HG03135 (cell line): Measurements from ENCODE around the gene TRIM25.
"Not testable (repeated sequence)": the region's sequence is repeated elsewhere in the genome, so short reads cannot be mapped to it uniquely, and the experiment has no call there.

Experiments used
- ATAC-seq: cut with Tn5 transposase; IDR thresholded peaks from one replicate; pipeline ENCODE4 v1.9.1; 2021; ENCODE audit warnings: mild to moderate bottlenecking, moderate library complexity; ENCODE audit not compliant: unreplicated experiment

Gene TRIM25

DNA sequence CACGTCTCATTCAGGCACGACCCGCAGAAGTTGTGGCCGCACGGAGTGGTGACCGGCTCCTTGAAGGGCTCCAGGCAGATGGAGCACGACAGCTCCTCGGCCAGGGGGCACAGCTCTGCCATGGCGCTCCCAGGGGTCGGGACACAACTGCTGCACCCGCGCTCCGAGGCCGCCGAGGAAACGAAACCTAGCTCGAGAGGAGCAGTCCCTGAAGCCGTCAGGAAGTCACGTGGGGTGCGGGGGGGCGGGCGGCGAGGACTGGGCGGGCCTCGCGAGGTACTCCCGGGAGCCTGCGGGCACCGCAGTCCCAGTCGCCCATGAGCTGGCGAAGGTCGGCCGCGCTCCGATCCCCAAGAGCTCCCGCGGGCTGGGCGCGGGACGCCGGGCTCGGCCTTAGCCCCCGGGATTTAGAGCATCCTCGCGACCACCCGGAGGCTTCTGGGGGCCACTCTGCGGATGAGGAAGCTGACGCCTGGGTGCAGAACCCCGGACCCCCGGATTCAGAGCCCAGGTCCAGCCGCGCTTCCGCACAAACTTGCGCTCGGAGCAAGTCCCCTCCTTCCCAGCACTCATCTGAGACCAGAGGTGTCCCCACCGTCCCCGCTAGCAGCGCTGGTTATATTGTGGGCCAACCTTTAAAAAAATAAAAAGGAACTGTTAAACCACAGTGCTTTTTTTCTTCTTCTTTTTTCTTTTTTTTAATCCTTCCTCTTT, at the start of gene TRIM25:
Gene TRIM25 (minus strand): TSS at position 183 of the 714 bp plus-strand sequence. CDS start 61 bp downstream, at position 122.
- ATAC-seq = peak; percentile 80

GRCh38 chr17:56960596-56961538, 47.0 kb upstream of the TRIM25 start, which contains the start of gene COIL:
Gene COIL, minus strand, starts transcription at chr17:56961050. Its CDS starts 31 bp downstream, at chr17:56961019.
- peak; percentile 95 for ATAC-seq

- ATAC-seq = no peak
Observed at GRCh38 chr17:56956992-56957391, 43.1 kb upstream of the TRIM25 start.

GRCh38 chr17:56949595-56949994, 35.7 kb upstream of the TRIM25 start:
- ATAC-seq = no peak

- ATAC-seq = no peak
Observed at GRCh38 chr17:56948491-56948890, 34.6 kb upstream of the TRIM25 start.

DNA sequence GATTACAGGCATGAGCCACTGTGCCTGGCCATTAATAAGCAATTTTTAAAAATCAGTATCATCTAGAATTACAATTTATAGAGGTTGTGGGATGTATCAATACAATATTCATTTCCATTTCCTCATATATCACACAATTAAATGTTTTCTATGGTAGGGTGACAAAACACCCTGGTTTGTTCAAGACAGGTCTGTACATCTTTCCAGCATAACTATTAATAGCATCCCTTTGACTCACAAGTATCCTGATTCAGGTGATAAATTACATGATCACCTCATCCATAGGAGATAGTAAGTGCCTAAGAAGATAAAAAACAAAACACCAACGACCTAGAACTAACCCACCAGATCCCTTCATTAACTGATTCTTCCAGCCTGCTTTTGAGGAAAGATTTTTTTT, 33.9 kb upstream of the TRIM25 start:
- no peak for ATAC-seq

GRCh38 chr17:56945938-56946505, 32.2 kb upstream of the TRIM25 start:
- ATAC-seq = no peak

- no peak for ATAC-seq
Observed at GRCh38 chr17:56943505-56944125, 29.8 kb upstream of the TRIM25 start.

DNA sequence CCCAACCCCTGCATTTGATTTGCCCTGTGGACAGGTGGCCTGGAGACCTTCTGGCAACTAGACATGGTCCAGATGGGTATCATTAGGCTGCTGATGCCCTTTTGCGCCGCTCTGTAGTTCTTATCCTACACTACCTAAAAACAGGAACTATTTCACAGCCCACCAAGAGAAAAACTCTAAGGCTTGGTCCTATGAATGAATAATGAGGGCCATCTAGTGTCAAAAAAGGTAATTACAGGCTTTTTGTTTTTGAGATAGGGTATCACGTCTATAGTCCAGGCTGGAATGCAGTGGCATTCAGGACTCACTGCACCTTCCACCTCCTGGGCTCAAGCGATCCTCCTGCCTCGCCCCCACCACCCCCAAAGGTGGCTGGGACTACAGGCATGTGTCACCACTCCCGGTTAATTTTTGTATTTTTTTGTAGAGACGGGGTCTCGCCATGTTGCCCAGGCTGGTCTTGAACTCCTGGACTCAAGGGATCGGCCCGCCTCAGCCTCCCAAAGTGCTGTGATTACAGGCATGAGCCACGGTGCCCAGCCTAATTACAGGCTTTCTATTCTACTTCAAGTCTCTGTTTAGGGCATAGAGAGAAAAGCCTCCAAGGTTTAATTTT, 26.1 kb upstream of the TRIM25 start:
- no peak for ATAC-seq

- ATAC-seq = not testable (repeated sequence)
Observed at GRCh38 chr17:56938206-56938605, 24.4 kb upstream of the TRIM25 start.

DNA sequence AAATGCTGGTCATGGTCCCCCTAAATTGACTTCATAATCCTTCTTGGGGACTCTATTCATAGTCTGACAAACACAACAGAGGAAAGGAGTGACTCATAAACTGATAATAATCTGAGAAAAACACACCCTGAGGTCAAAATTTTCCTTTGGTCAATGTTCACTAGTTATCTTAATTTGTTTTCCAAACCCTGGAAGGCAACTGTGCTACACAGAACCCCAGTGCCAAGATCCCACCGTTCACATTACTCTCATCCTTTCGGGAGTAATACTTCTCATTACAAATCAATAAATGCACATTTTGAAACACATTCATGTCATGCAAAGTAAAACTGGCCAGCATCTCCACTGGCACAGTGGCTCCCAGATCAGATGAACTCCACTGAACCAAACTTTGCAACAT, 23.8 kb upstream of the TRIM25 start:
- ATAC-seq = no peak

DNA sequence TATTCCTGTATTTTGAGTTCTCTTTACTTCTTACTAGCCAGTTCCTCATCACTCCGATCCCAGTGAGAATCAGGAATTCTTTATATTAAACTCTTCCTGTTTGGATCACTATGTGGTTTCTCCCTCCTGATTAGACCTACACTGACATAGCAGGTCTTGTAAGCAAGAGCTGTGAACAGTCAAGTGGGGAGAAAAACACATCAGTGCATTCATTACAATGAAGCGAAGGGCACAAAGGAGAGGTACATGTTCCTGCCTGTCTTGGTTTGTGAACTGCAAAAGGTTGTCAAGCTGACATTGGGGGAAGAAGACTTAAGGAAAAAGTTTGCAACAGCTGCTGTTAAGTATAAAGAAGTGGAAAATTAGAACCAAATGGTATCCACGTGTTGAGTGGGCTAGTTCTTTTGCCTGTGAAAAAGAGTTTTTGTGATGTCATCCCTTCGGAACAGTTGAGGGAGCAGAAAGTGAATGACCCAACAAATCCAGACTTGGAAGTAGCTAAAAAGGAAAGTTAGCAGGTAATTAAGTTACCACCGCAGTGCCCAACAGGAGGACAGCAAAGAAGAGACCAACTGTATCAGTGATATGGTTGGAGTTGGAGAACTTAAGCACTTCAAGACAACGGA, 23.0 kb upstream of the TRIM25 start:
- ATAC-seq = no peak

DNA sequence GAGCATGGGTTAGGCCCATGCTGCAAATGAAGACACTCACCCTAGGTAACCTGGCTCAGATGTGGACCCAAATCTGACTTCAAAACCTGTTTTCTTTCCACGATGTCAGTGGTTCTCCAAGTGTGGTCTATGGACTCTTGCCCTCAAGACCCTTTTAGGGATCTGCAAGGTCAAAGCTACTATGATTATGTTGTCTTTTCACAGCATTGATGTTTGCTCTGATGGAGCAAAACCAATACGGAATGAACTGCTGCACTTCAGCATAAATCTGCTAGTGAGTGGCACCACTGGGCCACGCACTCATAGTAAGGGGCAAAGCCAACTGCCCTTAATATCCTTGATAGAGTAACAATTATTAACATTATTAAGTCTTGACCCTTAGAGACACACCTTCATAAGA, 21.6 kb upstream of the TRIM25 start:
- no peak for ATAC-seq

DNA sequence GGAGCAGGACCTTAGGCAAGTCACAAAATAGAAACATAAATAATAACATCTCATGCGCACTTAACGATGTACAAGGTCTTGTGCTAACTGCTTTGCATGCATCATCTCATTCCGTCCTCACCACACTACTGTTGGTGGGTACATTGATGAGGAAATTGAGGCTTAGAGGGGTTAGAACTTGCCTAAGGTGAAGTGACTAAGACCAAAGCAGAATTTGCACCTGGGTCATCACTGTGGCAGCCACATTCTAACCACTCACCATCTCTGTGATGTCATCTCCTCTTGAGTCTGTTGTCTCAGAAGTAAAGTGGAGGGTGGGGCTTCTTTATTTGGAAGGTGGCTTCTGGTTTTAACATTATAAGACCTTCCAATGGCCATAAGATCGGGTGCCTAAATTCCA, 20.4 kb upstream of the TRIM25 start:
- ATAC-seq = no peak

GRCh38 chr17:56933868-56934267, 20.0 kb upstream of the TRIM25 start:
- ATAC-seq = no peak

GRCh38 chr17:56933151-56933745, 19.4 kb upstream of the TRIM25 start:
- ATAC-seq = no peak

DNA sequence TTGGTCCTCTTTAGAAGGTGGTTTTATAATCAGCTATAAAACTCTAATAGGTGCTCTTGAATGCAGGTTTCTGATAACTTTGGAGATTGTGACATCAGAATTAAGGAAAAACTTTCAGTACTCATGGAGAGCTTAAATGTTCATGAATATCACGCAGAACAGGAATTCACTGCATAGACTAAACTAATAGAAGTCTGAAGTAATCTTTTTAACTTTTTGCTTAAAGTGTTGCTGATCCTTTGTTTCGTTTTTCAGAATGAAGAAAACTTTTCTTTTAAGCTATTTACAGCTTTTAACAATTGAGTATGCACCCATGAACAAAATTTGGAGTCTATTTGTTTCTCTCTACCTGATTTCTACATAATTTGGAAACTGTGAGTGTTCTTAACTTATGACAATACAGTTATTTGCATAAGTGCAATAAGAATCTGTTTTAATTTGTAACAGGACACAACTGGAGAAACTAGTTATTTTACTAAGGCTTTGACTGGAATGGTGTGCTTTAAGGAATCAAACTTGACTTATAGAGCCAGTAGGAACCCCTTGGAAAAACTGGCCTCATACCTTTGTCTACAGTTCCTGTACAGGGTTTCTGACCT, 17.0 kb upstream of the TRIM25 start:
- ATAC-seq = no peak

DNA sequence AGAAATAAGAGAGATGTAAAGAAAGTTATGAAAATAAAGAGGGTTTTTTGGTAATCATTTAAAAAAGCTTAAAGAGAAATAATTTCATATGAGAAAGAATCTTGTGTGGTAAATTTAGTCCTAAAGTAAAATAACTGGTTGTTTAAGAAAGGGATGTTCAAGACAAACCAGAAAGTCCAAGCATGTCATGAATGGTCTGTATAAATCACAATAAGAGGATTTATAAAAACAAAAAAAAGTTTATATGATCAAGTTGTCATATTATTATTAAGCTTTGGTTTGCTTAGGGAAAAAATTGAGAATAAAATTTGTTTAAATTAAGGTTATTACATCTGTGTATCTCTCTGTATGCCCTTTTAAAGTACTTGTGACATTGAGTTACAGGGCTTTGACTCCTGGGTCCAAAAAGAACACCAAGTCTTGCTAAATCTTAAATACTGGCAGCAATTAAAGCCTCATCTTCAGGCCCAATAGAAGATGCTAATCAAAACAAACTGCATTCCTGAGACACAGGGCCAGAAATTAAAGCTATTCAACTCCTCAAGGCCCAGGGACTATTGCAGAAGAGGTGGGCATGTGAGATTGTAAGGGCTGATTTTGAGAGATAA, 15.6 kb upstream of the TRIM25 start:
- no peak for ATAC-seq

DNA sequence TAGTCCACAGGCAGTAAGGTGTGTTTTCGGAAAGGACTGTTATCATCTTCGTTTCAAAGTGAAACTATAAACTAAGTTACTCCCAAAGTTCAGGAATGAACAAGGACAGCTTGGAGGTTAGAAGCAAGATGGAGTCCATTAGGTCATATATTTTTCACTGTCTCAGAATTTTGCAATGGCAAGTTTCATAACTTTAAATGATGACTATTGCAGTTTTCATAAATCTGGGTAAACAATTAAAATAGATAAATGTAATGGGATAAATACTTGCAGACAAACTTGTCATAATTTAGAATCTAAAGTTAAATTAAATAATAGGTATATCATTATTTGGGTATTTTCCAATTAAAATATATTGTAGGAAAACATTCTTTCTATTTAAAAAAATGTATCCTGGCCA, 14.7 kb upstream of the TRIM25 start:
- no peak for ATAC-seq
